GM18505 (cell line): ENCODE results near the gene KRTAP1-3.

Source experiments
- ATAC-seq: cut with Tn5 transposase; IDR thresholded peaks from one replicate; pipeline ENCODE4 v1.9.1; 2021; ENCODE audit not compliant: unreplicated experiment
- POLR2A ChIP-seq: IDR thresholded peaks from 4 replicates; pipeline ENCODE4 v1.6.1; 2011; ENCODE audit warnings: borderline replicate concordance; ENCODE audit not compliant: insufficient read depth, insufficient read length; ENCODE audit errors: extremely low read depth

The KRTAP1-3 gene

GRCh38 chr17:40984226-40984625 is 50.4 kb downstream of the KRTAP1-3 start, which contains the start of gene KRT40:
Gene KRT40, minus strand, starts transcription at chr17:40984326. Its CDS starts 53 bp downstream, at chr17:40984273.
- no peak for ATAC-seq
- no peak for TF ChIP-seq POLR2A
